Measurements from ENCODE around the gene ADH5. TPM values are rescaled to one million over a fixed set of nuclear protein-coding genes. Genes with fewer than 3 reads are reported as not detected.
"Not testable (repeated sequence)": the region's sequence is repeated elsewhere in the genome, so short reads cannot be mapped to it uniquely, and the experiment has no call there.

ADH5 gene
- polyA plus RNA-seq, 1 donor: 87.8 TPM

- DNase-seq: no peak
These were observed 59.4 kb downstream of the ADH5 start for GRCh38 chr4:99029018-99029735.

DNA sequence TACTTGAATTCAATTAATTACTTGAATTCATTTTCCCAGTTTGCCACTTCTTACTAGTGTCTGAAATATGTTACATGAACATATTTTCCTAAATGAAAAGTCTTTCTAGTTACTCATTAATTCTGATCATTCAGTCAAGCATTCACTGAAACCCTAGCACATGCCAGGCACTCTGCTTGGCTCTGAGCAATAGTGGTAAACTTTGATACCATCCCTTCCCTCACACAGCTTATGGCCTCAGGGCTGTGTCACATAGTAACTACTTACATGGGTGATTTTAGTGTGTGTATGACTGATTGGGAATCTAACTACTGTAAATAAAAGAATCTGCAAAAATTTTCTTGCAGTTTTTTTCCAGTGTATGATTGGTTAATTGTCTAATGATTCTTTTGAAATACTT is 60.4 kb downstream of the ADH5 start:
- no peak for DNase-seq

DNA sequence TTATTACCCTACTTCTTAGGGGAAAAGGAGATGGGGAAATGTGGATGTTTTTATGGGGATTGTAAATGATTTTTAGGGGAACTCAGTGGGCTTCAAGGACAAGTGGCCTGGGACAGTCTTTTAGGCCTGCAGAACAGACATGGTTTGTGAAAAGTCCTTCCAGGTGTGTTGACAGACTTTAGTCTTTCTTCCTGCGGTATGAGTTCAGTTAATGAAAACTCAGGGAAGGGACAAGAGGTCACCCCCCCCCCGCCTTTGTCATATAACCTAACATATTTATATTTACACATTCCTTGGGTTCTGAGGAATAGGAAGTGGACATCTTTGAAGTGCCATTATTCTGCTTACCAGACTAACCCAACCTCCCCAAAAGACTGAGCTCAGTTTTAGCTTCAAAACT is 61.3 kb downstream of the ADH5 start:
- DNase-seq: no peak

DNA sequence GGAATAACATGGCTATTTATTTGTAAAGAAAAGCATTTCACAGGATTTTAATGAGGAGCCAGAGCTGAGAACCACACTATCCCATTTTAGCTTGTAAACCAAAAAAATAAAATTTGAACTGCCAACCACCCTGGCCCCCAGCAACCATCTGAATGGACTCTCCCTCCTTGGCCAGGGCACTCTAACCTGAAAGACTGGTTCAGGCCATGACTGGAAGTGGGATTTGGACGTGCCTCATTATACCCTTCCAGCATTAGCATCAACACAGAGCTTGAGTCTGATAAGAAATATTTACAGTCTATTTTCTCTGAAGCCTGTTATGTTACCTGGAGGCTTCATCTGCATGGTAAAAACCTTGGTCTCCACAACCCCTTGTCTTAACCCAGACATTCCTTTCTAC is 63.1 kb downstream of the ADH5 start:
- DNase-seq: no peak

GRCh38 chr4:99024481-99025275 is 63.9 kb downstream of the ADH5 start:
- DNase-seq: no peak

- DNase-seq: not testable (repeated sequence)
These were observed 64.8 kb downstream of the ADH5 start for GRCh38 chr4:99023800-99024251.

DNA sequence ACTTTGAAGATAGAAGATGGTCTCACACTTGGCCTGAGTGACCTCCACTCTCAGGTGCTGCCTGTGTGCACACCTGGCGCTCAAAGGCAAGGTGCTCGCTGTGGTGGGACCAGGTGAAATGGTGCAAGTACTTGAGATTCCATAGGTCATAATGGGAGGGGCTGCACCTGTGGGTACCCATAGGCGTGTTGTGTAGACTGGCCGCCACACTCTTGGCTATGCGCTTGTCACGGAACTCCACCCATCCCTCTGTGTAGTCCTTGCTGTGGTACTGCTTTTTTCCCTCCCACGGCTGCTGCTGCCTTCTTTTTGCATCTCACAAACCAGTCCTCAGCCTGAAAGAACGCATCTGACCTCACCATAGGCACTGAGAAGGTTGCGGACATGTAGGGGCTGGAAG is 66.0 kb downstream of the ADH5 start:
- no peak for DNase-seq

DNA sequence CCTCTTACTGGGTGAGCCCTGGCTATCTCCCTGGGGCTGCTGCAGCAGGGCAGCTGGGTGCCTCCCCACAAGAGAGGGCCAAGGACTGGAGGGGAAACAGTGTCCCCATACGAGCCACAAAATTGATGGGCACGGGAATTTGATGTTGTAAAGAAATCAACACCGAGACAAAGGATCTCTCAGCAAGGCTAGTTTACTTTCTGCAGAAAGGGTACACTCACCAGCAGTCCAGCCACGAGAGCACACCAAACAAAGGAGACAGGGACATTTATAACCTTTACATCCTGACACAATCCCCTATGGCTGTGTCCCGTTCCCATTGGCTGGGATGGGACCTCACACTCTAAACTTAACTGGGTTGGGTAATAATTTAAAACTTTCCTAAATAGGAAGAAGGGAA is 67.2 kb downstream of the ADH5 start:
- no peak for DNase-seq

Other genes starting within 250 kb of the ADH5 start
- gene EIF4E, start 159.7 kb downstream of the ADH5 start, polyA plus RNA-seq (ENCODE audit: insufficient read length): 50.6 TPM
- 28.2 TPM for gene METAP1, start 93.1 kb downstream of the ADH5 start, polyA plus RNA-seq (ENCODE audit: insufficient read length)
- gene ADH4, start 55.5 kb upstream of the ADH5 start, polyA plus RNA-seq (ENCODE audit: insufficient read length): not detected
- 0.35 TPM for gene ADH6, start 130.5 kb upstream of the ADH5 start, polyA plus RNA-seq (ENCODE audit: insufficient read length)
- gene ADH1A, start 202.2 kb upstream of the ADH5 start, polyA plus RNA-seq (ENCODE audit: insufficient read length): 0.88 TPM
- 10.2 TPM for gene ADH1B, start 232.6 kb upstream of the ADH5 start, polyA plus RNA-seq (ENCODE audit: insufficient read length)

Measured in hindlimb muscle (tissue), 1 donor.